NCI-H128 (cell line): ENCODE data around the gene CEP20.

ENCODE experiments used
- DNase-seq: peaks from one replicate; lab custom pipeline; 2025; ENCODE audit not compliant: unreplicated experiment; lab: John Stamatoyannopoulos, UW

Gene CEP20

DNA sequence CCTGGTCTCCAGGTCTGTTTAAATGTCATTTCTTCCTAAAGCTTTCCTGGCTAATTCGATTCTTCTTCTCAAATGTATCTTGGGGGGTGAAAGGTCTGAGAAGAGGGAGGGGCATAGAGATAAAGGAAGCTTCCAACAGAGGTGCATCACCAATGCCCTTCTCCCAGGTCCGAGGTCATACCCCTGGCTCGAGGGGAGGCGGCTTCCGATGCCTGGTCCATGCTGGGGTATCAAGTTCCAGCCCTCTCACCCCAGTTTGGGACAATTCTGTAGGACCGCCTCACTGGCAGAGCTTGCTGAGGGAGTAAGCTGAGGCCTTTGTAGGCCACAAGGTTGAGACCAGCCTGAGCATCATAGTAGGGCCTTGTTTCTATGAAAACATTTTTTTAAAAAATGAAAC is 10.3 kb upstream of the CEP20 start:
- no peak for DNase-seq

DNA sequence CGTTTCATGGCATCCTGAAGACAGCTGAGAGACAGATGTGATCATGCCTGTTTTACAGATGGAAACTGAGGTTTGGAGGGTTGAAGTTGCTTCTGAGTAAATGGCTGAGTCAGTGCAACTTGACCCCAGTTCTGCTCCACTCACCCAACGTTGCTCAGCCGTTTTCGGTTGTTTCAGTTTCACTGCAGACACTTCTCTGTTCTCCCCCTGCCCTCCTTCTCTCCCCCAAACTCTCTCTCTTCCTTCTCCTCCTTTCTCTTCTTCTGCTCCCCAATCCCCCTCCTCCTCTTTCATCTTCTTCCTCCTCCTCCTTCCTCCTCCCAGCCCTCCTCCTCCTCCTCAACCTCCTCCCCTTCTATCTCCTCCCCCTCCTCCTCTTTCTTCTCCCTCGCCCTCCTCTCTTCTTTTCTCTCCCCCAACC is 9.4 kb upstream of the CEP20 start:
- DNase-seq: no peak

DNA sequence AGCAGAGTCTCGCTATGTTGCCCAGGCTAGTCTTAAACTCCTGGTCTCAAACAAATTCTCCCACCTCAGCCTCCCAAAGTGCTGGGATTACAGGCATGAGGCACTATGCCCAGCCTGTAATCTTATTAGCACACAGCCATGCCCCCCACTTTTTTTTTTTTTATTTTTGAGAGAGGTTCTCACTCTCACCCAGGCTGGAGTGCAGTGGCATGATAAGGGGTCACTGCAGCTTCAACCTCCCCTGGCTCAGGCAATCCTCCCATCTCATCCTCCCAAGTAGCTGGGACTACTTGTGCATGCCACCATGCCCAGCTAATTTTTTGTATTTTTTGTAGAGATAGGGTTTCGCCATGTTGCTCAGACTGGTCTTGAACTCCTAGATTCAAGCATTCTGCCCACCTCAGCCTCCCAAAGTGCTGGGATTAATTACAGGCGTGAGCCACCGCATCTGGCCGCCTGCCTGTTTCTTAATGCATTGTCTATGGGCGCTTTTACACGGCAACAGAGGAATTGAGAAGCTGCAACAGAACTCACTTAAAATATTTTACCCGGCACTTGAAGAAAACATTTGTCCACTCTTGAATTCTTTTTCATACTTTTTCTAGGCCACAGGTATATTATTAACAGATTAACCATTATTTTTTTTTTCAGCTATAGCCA is 8.8 kb upstream of the CEP20 start:
- DNase-seq: no peak

DNA sequence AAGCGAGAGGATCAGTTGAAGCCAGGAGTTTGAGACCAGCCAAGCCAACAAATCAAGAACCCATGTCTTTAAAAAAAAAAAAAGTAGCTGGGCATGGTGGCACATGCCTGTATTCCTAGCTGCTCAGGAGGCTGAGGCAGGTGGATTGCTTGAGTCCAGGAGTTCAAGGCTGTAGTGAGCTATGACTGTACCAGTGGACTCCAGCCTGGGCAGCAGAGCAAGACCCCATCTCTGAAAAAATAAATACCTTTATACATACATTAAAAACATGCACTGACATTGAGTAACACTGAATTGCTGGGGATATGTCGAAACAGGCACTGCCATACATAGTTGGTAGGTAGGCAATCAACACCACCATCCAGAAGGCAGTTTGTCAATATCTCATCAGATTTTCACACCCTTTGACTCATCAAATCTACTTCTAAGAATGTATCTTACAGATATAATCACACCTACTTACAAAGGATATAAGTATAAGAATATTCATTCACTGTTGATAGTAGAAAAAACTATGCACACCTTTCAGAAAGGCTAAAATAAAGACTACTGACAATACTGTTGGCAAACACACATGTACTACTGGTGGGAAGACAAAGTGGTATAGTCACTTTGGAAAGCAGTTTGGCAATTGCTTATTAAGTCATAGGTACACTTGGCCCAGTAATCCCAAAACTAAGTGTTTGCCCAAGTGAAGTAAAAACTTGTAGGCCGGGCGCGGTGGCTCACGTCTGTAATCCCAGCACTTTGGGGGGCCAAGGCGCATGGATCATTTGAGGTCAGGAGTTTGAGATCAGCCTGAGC is 6.4 kb upstream of the CEP20 start:
- no peak for DNase-seq

DNA sequence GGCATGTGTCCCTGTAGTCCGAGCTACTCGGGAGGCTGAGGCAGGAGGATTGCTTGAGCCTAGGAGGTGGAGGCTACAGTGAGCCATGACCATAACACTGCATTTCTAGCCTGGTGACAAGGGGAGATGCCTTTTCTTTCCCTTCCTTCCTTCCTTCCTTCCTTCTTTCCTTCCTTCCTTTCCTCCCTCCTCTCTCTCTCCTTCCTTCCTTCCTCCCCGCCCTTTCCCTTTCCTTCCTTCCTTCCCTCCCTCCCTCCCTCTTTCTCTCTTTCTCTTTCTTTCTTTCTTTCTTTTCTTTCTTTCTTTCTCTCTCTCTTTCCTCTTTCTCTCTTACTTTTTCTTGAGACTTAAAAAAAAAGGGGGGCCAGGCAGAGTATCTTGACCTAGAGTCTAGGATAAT is 3.1 kb upstream of the CEP20 start:
- DNase-seq: no peak

DNA sequence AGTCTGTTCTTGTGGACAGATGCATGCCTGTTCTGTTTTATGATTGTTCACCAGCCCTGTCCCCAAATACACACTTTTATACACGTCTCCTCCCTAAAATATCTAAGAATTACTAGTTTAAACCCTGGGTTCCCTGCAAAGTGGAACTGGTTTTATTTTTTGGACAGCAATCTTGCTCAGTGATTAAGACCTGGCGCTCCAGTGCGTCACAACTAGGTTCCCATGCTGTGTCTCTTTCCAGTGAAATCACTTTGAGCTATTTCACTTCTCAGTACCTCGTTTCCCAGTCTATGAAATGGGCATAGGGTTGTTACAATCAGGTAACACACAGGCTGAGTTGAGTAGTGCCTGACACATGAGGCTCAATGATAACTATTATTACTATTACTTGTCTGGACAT is 1.1 kb downstream of the CEP20 start:
- DNase-seq: no peak

DNA sequence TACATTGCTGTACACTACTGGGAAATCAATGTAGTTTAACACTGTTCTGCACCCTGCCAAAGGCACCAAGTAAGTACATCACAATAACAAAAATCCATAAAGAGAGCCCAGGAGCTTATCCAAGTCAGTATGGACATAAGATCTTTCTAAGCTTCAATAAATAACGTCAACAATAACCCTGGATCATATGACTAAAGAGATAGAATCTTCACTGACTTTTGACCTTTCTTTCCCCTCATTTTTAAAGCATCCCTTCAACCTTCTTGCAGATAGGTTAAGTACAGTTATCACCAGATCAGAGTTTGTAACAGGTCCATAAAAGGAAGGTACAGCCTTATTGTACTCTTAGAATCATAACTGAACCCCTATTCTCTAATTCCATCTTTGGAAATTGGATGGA is 2.3 kb downstream of the CEP20 start:
- no peak for DNase-seq

DNA sequence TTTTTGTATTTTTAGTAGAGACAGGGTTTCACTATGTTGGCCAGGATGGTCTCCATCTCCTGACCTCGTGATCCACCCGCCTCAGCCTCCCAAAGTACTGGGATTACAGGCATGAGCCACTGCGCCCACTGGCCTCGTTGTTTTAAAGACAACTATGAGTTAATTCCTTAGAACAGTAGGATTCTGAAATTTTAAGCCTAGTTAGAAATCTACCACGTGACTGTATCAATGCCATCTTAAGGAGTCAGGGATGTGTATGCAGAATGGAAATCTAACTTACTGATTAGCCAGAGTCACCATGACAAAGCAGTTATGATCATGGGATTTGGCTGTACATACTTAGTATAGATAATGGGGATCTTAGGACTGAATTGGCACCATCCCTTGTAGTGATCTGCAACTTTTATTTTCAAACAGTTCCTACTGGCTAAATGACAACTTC is 2.8 kb downstream of the CEP20 start:
- no peak for DNase-seq

DNA sequence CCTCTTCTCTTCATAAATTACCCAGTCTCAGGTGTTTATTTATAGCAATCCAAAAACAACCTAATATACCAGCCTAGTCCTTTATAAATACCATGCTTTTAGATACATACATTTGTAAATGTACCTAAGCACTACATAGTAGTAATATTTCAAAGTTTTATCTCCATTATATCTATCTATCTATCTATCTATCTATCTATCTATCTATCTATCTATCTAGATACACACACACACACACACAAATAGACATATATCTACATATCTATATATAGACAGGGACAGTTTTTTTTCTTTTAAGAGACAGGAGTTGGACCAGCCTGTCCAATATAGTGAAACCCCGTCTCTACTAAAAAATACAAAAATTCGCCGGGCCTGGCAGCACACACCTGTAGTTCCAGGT is 5.8 kb downstream of the CEP20 start:
- no peak for DNase-seq

DNA sequence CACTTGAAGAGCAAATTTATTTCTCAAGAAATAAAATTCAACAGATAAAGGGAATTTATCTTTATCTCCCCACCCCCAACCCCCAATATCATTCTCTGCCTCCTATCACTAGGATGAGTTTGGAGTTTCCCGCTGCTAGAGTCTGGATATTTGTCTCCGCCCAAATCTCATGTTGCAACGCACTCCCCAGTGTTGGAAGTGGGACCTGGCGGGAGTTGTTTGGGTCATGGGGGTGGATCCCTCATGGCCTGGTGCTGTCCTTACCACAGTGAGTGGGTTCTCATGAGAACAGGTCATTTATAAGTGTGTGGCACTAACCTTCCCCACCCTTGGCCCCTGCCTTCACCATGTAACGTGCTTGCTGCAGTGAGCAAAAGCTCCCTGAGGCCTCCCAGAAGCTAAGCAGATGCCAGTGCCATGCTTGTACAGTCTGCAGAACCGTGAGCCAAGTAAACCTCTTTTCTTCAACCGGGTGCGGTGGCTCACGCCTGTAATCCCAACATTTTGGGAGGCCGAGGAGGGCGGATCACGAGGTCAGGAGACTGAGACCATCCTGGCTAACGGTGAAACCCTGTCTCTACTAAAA is 6.5 kb downstream of the CEP20 start:
- no peak for DNase-seq

DNA sequence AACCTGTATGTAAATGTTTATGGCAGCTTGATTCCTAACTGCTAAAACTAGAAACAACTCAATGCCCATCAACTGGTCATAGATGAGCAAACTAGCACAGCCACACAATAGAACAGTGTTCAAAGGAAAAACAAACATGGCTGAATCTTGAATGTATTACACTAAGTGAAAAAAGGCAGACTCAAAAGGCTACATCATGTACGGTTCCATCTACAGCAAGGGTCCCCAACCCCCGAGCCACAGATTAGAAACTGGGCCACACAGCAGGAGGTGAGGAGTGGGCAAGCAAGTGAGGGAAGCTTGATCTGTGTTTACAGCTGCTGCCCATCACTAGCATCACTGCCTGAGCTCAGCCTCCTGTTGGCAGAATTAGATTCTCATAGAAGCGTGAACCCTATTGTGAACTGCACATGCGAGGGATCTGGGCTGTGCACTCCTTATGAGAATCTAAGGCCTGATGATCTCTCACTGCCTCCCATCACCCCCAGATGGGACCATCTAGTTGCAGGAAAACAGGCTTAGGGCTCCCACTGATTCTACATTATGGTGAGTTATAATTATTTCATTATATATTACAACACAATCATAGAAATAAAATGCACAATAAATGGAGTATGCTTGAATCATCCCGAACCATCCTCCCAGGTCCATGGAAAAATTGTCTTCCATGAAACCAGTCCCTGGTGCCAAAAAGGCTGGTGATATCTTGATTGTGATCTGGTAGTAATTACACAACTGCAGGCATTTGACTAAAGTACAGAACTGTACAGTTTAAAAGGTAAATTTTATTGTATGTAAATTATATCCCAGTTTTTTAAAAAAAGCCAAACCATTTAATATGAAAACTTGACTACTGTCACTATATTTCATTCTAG is 7.7 kb downstream of the CEP20 start:
- DNase-seq: no peak

DNA sequence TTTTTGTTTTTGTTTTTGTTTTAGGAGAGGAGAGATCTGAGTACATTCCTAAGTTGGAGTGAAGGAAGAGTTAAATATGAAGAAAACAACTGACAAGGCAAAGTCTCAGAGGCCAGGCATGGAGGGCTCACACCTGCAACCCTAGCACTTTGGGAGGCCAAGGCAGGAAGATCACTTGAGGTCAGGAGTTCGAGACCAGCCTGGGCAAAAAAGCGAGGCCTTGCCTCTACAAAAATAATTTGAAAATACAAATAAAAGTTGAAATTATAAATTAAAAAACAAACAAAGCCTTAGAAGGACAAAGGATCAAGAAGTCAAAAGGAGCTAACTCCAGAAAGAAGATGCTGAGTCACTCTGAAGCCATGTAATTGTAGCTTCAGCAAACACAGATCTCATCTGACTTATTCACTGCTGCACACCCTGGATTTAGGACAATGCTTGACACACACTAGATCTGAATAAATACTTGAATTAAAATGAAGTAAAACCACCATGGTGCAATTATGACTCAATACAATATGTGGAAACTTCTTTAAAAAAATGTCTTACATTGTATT is 9.1 kb downstream of the CEP20 start:
- no peak for DNase-seq

DNA sequence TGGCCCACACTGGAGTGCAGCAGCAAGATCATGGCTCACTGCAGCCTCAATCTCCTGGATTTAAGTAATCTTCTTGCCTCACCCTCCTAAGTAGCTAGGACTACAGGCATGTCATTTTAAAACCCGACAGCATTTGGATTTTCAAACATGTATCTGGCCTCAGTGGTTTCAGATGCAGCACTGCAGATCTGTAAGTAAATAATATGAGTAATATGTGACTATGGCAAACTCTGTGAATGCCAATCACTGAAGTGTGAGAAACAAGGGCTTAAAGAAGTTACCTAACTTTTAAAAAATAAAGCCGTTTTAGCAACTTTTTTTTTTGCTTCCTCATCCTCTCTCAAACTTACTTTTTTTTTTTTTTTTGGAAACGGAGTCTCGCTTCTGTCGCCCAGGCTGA is 11.9 kb downstream of the CEP20 start:
- DNase-seq: no peak

DNA sequence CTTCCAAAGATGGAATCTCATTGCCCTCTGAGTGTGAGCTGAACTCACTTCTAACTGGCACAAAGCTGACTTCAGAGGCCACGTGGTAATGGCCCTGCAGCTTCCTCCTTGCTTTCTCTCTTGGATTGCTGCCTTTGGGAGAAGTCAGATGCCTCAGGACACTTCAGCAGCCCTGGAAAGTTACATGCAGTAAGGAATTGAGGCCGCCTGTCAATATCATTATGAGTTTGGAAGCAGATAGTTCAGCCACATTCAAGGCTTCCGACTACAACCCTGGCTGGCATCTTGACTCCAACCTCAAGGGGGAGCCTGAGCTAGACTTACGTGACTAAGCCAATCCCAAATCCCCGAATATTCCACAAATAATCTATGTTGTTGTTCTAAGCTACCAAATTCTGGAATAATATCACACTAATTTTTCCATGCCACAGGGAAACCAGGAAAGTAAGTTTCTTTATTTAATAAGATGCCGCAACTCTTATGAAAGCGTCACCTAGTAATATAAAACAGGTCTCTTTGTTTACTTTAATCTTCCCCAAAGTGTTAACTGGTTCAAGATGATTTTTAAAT is 13.6 kb downstream of the CEP20 start:
- no peak for DNase-seq

DNA sequence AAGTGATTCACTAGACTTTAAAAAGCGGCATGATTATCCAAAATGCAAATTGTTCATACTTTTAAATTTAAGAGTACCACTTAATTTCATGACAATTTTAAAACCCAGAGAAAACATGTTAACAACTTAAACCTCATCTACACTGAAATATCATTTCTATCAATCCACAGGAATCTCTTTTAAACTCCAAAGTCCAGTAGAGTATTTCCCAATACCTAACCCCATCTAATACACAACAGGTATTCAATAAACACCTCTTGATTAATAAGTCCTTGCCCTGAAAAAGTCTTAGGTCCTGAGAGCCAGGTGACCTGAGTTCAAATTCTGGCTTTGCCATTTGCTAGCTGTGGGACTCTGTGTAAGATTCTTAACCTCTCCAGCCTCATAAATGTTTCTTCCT is 14.7 kb downstream of the CEP20 start:
- DNase-seq: no peak

DNA sequence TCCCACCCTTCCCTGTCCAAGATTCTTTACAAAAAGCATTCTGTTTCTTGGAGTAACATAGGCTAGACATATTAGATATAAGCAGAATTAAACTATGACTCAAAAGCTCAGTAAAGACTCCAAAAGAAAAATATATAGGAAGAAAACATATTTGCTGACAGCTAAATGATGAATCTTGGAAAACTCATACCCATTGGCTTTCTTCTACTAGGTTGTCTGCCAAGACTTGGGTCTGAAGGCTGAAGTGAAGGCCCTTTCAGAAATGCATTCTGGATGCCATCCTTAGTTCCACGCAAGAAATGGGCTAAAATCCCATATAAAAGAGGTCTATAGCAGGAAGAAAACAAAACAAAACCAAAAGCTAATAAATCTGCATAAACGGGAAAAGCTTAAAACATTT is 15.1 kb downstream of the CEP20 start:
- no peak for DNase-seq

DNA sequence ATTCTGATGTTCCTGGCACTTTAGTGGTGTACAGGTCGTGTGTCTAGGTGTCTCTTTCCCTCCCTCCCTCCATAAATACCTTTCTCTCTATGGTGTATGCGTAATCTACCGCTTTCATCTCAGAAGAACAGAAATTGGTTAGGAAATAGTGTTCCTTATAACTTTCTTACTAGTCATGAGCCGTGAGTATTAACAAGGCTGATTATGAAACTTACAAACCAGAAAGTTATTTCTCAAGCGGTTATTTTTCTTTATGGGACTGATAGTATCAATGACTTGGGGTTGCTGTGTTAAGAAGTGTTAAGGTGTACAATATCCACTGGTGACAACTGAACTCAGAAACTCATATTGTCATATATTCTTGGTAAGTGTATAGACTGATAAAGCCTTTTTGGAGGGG is 18.4 kb downstream of the CEP20 start:
- no peak for DNase-seq

DNA sequence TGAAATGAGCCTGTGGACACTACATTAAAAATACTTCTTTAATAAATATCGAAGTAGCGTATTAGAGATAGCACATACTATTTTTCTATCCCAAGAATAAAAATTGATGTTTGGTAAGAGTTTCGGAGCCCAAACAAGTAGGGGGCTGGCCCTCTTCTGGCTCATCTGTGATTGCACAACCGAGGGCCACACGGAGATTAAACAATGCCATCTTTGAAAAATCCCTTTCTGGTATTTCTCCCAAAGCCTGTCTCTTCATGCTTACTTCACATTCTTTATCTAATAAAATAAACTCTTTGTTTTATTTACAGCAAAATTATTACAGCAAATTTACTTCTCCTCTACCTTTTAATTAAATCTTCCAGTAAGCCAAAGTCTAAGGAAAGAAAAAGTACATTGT is 22.0 kb downstream of the CEP20 start:
- DNase-seq: no peak

DNA sequence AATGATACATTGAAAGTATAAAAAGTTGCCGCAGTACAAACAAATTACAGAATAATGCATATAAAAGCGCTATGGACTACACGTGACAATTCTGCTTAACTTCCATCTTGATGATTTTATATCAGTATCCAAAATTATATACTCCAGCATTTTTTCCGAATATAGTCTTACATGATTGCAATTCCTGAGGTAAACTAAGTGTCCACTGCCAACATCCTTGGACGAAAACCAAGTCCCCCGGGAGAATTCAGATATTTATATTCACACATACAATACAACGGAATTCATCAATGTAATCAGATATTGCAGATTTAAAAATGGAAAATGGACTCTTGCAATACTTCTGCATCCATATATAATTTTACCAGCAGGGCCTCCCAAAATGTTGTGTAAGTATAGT is 22.7 kb downstream of the CEP20 start:
- DNase-seq: no peak

DNA sequence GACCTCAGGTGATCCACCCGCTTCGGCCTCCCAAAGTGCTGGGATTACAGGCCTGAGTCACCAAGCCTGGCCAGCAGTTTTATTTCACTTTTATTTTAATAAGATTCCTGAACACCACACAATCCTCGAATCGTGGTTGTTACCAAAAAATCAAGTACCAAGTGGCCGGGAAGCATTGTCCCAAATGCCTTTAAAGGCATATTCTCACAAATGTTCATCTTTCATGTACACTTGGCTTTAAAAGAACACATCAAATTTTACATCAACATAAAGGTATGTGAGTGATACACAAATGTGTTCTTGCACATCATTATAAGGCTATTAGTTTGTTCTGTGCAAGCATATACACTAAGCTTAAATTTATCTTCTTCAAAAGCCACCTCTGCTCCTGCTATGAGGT is 23.5 kb downstream of the CEP20 start:
- DNase-seq: no peak

DNA sequence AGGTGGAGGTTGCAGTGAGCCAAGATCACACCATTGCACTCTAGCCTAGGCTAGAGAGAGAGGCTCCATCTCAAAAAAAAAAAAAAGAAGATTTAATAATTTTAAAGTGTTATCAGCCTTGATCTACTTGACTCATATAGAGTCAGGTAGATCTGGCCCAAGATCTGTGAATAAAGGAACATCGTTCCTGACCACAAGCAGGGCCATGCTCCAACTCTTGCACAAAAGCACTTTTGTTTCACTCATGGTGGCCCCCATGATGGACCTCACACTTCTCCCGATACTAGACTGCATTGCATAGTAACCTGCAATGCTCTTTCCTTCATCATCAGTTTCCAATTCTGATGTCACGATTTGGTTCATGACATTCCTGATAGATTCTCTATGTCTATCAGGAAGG is 26.4 kb downstream of the CEP20 start:
- DNase-seq: no peak
